Measurements from ENCODE around the gene OR5D14. TPM values are rescaled to one million over a fixed set of nuclear protein-coding genes. Genes with fewer than 3 reads are reported as not detected.

Gene OR5D14
- polyA plus RNA-seq, result not detected

DNA sequence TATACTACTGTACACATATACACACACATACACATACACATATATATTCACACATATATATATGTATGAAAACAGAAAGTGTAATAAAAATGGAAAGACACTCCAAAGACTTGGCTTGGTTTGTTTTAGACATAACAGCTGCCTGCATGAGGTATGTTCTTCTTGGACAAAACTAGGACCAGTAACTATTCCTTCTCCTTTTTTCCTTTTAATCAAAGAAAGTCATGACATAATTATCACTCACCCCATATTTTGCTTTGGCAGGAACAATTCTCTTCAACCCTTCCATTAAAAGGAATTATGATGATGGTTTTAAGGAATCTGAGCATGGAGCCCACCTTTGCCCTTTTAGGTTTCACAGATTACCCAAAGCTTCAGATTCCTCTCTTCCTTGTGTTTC, at the start of gene OR5D14:
OR5D14 (plus strand) TSS at position 301 of the 400 bp plus-strand sequence; CDS start at position 301, 0 bp downstream.
- no peak within 1 kb of the TSS for H3K27ac ChIP-seq (ENCODE audit: low read depth, low read length)

DNA sequence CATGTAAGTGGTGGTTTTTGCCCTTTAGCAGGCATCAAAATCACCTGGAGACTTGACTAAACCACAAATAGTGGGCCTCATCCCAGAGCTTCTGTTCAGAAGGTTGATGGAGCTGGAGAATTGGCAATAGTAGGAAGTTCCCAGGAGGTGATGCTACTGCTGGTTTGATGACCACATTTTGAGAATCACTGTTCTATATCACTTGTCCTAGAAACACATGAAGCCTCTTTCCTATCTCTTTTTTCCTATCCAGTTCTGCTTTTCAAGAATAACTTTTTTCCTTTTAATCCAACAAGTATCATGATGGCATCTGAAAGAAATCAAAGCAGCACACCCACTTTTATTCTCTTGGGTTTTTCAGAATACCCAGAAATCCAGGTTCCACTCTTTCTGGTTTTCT, 22.2 kb upstream of the OR5D14 start, which contains the start of gene OR5D13:
OR5D13 (plus strand) TSS at position 301 of the 400 bp plus-strand sequence; CDS start at position 301, 0 bp downstream.
- H3K27ac ChIP-seq (ENCODE audit: low read depth, low read length), result no peak within 1 kb of the TSS

DNA sequence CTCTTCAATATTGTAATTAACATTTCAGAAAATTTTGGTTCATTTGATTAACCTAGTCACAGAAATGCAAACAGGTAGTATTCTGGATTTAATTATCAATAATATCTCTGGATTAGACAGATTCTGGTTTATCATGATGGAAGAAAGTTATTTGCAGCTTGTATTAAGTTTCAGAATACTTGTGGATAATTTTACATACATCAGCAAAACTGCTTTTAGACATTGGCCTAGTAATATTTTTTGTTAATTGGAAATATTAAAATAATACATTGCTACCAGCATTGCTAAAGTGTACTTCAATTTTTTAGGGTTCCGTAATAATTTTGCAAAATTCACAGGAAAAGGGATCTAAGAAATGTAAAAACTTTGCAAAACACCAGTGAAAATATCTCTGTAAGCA, 3.8 kb upstream of the OR5D14 start:
- 76 to 89% (median 83%) methylated on average over 1 of the region's 1 CpG for WGBS, 3 donors
- H3K27ac ChIP-seq (ENCODE audit: low read depth, low read length), result no peak overlapping the region

DNA sequence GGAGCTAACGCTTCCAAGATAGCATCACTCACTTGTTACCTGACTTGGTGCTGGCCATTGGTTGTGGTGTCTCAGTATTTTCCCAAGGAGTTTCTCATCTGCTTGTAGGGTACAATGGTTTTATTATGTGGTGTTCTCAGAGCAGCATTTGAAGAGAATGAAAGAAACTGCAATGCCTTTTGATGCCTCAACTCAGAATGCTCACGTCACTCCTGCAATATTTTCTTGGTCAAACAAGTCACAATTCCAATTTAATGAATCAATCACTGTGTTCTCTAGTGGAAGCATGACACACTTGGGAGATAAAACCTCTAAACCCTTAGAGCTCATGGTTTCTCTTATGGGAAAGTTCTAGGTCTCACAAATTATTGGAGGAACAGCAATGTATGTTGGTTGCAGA, 2.0 kb upstream of the OR5D14 start:
- H3K27ac ChIP-seq (ENCODE audit: low read depth, low read length), result no peak overlapping the region
- WGBS, 3 donors, result 42 to 74% (median 60%) methylated on average over 2 of the region's 2 CpGs

DNA sequence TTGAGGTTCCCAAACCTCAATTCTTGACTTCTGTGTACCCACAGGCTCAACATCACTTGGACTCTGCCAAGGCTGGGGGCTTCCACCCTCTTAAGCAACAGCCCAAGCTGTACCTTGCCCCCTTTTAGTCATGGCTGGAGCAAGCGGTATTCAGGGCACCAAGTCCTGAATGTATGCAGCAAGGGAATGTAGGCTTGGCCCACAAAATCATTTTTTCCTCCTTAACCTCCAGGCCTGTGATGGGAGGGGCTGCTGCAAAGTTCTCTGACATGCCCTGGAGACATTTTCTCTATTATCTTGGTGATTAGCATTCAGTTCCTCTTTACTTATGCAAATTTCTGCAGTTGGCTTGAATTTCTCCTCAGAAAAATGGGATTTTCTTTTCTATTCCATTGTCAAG, 10.9 kb downstream of the OR5D14 start:
- 84 to 91% (median 86%) methylated on average over 1 of the region's 1 CpG for WGBS, 3 donors
- no peak overlapping the region for H3K27ac ChIP-seq (ENCODE audit: low read depth, low read length)

DNA sequence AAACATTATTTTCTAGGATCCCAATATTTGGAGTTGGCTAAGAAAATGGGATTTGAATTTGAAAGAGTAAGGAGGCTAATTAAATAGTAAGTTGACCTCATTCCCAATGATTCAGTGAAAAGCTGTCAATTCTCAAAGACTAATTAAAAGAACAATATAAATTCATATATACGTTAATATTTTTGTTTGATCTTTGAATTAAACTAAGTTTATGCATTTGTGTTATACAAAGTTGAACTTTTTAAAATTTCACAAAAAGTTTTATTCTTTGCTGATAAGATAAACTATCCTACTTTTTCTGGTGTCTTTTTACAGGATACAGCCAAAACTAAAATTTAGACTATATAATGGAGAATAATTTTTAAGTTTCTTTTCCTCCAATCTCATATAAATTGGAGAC, 15.7 kb downstream of the OR5D14 start, which contains the start of gene OR5L1:
OR5L1 (plus strand) TSS at position 301 of the 400 bp plus-strand sequence. CDS start 100 bp downstream, outside the sequence.
- 71 to 92% (median 91%) methylated on average over 1 of the region's 1 CpG for WGBS, 3 donors
- no peak within 1 kb of the TSS for H3K27ac ChIP-seq (ENCODE audit: low read depth, low read length)

DNA sequence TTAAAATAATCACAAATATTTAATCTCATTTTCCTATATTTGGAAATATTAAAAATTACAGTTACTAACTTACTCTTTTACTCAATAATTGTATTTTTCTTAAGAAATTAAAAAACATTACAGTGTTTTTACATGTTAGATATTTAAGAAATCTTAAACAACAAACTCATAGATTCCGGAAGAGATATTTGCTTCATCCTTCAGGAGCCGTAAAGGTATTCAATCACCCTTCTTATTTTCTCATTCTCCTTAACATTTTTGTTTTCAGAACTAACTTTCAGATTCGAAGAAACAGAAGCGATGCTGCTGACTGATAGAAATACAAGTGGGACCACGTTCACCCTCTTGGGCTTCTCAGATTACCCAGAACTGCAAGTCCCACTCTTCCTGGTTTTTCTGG, 24.0 kb downstream of the OR5D14 start, which contains the start of gene OR5D18:
OR5D18 (plus strand) TSS at position 301 of the 400 bp plus-strand sequence; CDS start at position 301, 0 bp downstream.
- 75 to 86% (median 81%) methylated on average over 5 of the region's 5 CpGs for WGBS, 3 donors
- H3K27ac ChIP-seq (ENCODE audit: low read depth, low read length), result no peak within 1 kb of the TSS

DNA sequence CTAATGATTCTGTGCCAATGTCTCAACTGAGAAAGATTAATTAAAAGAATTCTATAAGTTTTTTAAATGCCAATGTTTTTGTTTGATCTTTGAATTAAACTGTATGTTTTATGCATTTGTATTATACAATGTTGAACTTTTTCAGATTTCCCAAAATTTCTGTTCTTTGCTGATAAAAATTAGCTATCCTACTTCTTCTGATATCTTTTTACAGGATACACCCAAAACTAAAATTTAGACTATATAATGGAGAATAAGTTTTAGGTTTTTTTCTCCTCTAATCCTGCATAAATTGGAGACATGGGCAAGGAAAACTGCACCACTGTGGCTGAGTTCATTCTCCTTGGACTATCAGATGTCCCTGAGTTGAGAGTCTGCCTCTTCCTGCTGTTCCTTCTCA, 31.6 kb downstream of the OR5D14 start, which contains the start of gene OR5L2:
OR5L2 (plus strand) TSS at position 301 of the 400 bp plus-strand sequence; CDS start at position 301, 0 bp downstream.
- no peak within 1 kb of the TSS for H3K27ac ChIP-seq (ENCODE audit: low read depth, low read length)

DNA sequence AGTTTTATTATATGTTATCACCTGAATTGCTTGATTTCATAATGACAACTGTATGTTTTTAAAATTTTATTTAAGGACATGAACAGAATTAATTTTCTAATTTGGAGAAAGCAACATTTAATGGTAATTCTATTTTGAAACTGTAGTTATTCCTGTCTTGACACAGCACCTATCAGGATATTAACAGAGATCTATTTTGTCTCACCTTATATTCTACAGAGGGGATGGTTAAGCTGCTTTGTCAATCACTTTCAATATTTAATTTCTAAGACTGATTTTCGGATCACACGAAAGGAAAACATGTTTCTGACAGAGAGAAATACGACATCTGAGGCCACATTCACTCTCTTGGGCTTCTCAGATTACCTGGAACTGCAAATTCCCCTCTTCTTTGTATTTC, 43.1 kb downstream of the OR5D14 start, which contains the start of gene OR5D16:
OR5D16 (plus strand) TSS at position 301 of the 400 bp plus-strand sequence; CDS start at position 301, 0 bp downstream.
- WGBS, 3 donors, result 18 to 46% (median 26%) methylated on average over 3 of the region's 3 CpGs

More for the DNA sequence above, 43.1 kb downstream of the OR5D14 start, which contains the start of gene OR5D16:
- no peak within 1 kb of the TSS for H3K27ac ChIP-seq (ENCODE audit: low read depth, low read length)

Other genes starting within 250 kb of the OR5D14 start
- not detected for gene OR4C15, start 241.1 kb upstream of the OR5D14 start, polyA plus RNA-seq
- gene OR4C16, start 223.4 kb upstream of the OR5D14 start, polyA plus RNA-seq, result not detected
- not detected for gene OR4C11, start 187.9 kb upstream of the OR5D14 start, polyA plus RNA-seq
- gene OR4P4, start 160.4 kb upstream of the OR5D14 start, polyA plus RNA-seq, result not detected
- not detected for gene OR4S2, start 147.2 kb upstream of the OR5D14 start, polyA plus RNA-seq
- not detected for gene OR4C6, start 133.4 kb upstream of the OR5D14 start, polyA plus RNA-seq
- not detected for gene OR5D13, start 22.1 kb upstream of the OR5D14 start, polyA plus RNA-seq
- not detected for gene OR5L1, start 15.8 kb downstream of the OR5D14 start, polyA plus RNA-seq
- not detected for gene OR5D18, start 24.1 kb downstream of the OR5D14 start, polyA plus RNA-seq
- gene OR5L2, start 31.7 kb downstream of the OR5D14 start, polyA plus RNA-seq, result not detected
- not detected for gene OR5D16, start 43.2 kb downstream of the OR5D14 start, polyA plus RNA-seq
- gene TRIM51, start 87.7 kb downstream of the OR5D14 start, polyA plus RNA-seq, result not detected
- gene OR5W2, start 119.0 kb downstream of the OR5D14 start, polyA plus RNA-seq, result not detected
- not detected for gene OR5I1, start 140.8 kb downstream of the OR5D14 start, polyA plus RNA-seq
- gene OR10AG1, start 174.4 kb downstream of the OR5D14 start, polyA plus RNA-seq, result not detected
- gene OR5F1, start 199.1 kb downstream of the OR5D14 start, polyA plus RNA-seq, result not detected
- not detected for gene OR5AS1, start 232.1 kb downstream of the OR5D14 start, polyA plus RNA-seq

All from adipose tissue (tissue), 3 donors.